Activated T-helper 17 cell treated with anti-CD3 and anti-CD28 coated beads, Interleukin-2, amount 50 U/mL, for 72 hours (primary cell): Measurements from ENCODE around the gene OR2T5. TPM values are rescaled to one million over a fixed set of nuclear protein-coding genes. Genes with fewer than 3 reads are reported as not detected.
A peak's percentile ranks its signal among the peaks of the same experiment; 100 is the strongest.
"Not testable (repeated sequence)": the region's sequence is repeated elsewhere in the genome, so short reads cannot be mapped to it uniquely, and the experiment has no call there.

Source experiments
- ATAC-seq: fragments of 150-1000 bp; cut with Tn5 transposase; replicated peaks from 2 replicates; pipeline ENCODE4 v1.10.0; 2021; ENCODE audit warnings: mild to moderate bottlenecking, moderate library complexity
- H3K27ac Mint-ChIP-seq: one replicate; pipeline ENCODE4 v1.8.0; 2022; ENCODE audit warnings: mixed read lengths
- H3K27me3 Mint-ChIP-seq: one replicate; pipeline ENCODE4 v1.8.0; 2022; ENCODE audit warnings: mixed read lengths
- H3K36me3 Mint-ChIP-seq: one replicate; pipeline ENCODE4 v1.8.0; 2022; ENCODE audit warnings: low read depth, mild to moderate bottlenecking, mixed read lengths
- H3K4me1 Mint-ChIP-seq: one replicate; pipeline ENCODE4 v1.8.0; 2022; ENCODE audit warnings: mixed read lengths
- H3K4me3 Mint-ChIP-seq: one replicate; pipeline ENCODE4 v1.8.0; 2022; ENCODE audit warnings: mild to moderate bottlenecking, mixed read lengths
- H3K9me3 Mint-ChIP-seq: one replicate; pipeline ENCODE4 v1.8.0; 2022; ENCODE audit warnings: mixed read lengths
- total RNA-seq, 2 donors: library from RNA; stranded (reverse); gene quantifications; one replicate each; pipeline ENCODE4 v1.2.3, GENCODE V29; 2022

OR2T5 gene
- total RNA-seq, 2 donors from 2014 or later: not detected

GRCh38 chr1:248472111-248472510, 16.3 kb upstream of the OR2T5 start:
- H3K9me3 Mint-ChIP-seq: peaks cover 13% of the 10 kb centered on the region
- not testable (repeated sequence) for ATAC-seq, H3K36me3 Mint-ChIP-seq, H3K4me3 Mint-ChIP-seq, H3K27ac Mint-ChIP-seq, H3K4me1 Mint-ChIP-seq, H3K27me3 Mint-ChIP-seq

GRCh38 chr1:248473051-248473450, 15.3 kb upstream of the OR2T5 start, which contains the start of gene OR2T3:
OR2T3 (plus strand) TSS chr1:248473351; CDS start chr1:248473351, 0 bp downstream.
- not testable (repeated sequence) for H3K4me1 Mint-ChIP-seq, H3K4me3 Mint-ChIP-seq, ATAC-seq, H3K27me3 Mint-ChIP-seq, H3K9me3 Mint-ChIP-seq, H3K36me3 Mint-ChIP-seq, H3K27ac Mint-ChIP-seq

DNA sequence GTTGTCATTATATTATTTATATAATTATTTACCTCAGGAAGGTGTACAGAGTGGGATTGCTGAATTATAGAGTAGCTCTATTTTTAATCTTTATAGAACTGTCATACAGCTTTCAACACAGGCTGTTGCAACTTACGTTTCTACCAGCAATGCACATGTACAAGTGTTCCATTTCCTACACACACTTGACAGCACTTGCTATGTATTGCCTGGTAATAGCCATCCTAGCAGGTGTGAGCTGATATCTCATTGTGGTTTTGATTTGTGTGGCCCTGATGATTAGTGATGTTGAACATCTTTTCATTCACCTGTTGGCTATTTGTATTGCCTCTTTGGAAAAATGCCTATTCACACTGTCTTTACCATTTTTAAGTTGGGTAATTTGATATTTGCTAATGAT, 12.7 kb upstream of the OR2T5 start:
- not testable (repeated sequence) for H3K9me3 Mint-ChIP-seq, H3K36me3 Mint-ChIP-seq, H3K4me3 Mint-ChIP-seq, H3K4me1 Mint-ChIP-seq, ATAC-seq, H3K27me3 Mint-ChIP-seq, H3K27ac Mint-ChIP-seq

GRCh38 chr1:248481686-248482579, 6.5 kb upstream of the OR2T5 start:
- Mint-ChIP-seq H3K4me3 (peak overlapping the region; percentile 79), H3K27ac (peak overlapping the region; percentile 83)
- H3K4me1 Mint-ChIP-seq, H3K9me3 Mint-ChIP-seq, H3K27me3 Mint-ChIP-seq, H3K36me3 Mint-ChIP-seq: not testable (repeated sequence)
- peak; percentile 84 for ATAC-seq

GRCh38 chr1:248496661-248497060, 8.3 kb downstream of the OR2T5 start:
- not testable (repeated sequence) for H3K36me3 Mint-ChIP-seq, H3K9me3 Mint-ChIP-seq, H3K4me1 Mint-ChIP-seq, H3K27me3 Mint-ChIP-seq, H3K27ac Mint-ChIP-seq, H3K4me3 Mint-ChIP-seq, ATAC-seq

- not testable (repeated sequence) for H3K36me3 Mint-ChIP-seq, H3K4me1 Mint-ChIP-seq, ATAC-seq, H3K4me3 Mint-ChIP-seq, H3K9me3 Mint-ChIP-seq, H3K27me3 Mint-ChIP-seq, H3K27ac Mint-ChIP-seq
Measured at GRCh38 chr1:248500305-248501035, 12.1 kb downstream of the OR2T5 start.

GRCh38 chr1:248507773-248508172, 19.4 kb downstream of the OR2T5 start, which contains the start of gene OR2G6:
OR2G6 (plus strand) TSS chr1:248508073; CDS start chr1:248521647, 13,574 bp downstream.
- not testable (repeated sequence) for H3K27me3 Mint-ChIP-seq, H3K4me1 Mint-ChIP-seq, H3K36me3 Mint-ChIP-seq, H3K27ac Mint-ChIP-seq, H3K4me3 Mint-ChIP-seq, ATAC-seq, H3K9me3 Mint-ChIP-seq

DNA sequence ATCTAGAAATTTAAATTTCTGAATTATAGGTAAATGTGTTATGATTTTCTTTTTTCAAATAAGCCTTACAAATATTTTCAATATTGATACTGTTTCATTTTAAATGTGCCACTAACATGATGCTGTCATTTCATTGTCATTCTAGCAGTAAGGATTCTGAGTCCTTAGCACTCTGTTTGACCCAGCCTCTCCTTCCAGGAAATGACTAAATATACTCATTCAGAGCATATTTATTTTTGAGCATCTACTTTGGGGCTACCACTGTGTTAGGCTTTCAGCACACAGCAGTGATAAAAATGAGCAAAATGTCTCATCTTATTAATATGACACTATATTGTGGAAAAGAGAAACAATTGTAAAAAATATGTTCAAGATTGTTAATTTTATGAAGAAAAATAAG, 21.8 kb downstream of the OR2T5 start:
- not testable (repeated sequence) for H3K4me3 Mint-ChIP-seq, H3K27me3 Mint-ChIP-seq, H3K4me1 Mint-ChIP-seq, H3K36me3 Mint-ChIP-seq, H3K27ac Mint-ChIP-seq, H3K9me3 Mint-ChIP-seq
- peak; percentile 60 for ATAC-seq

DNA sequence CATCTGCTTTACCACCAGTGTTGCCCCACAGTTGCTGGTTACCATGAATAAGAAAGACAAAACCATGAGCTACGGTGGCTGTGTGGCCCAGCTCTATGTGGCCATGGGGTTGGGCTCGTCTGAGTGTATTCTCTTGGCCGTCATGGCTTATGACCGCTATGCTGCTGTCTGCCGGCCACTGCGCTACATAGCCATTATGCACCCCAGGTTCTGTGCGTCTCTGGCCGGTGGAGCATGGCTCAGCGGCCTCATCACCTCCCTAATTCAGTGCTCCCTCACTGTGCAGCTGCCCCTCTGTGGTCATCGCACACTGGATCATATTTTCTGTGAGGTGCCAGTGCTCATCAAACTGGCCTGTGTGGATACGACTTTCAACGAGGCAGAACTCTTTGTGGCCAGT, 33.5 kb downstream of the OR2T5 start:
- Mint-ChIP-seq H3K27ac (no peak overlapping the region), H3K36me3 (no peaks in the 10 kb centered on the region), H3K4me3 (no peak overlapping the region), H3K4me1 (no peaks in the 10 kb centered on the region), H3K9me3 (peaks cover 3% of the 10 kb centered on the region), H3K27me3 (peaks cover 12% of the 10 kb centered on the region)
- no peak for ATAC-seq

DNA sequence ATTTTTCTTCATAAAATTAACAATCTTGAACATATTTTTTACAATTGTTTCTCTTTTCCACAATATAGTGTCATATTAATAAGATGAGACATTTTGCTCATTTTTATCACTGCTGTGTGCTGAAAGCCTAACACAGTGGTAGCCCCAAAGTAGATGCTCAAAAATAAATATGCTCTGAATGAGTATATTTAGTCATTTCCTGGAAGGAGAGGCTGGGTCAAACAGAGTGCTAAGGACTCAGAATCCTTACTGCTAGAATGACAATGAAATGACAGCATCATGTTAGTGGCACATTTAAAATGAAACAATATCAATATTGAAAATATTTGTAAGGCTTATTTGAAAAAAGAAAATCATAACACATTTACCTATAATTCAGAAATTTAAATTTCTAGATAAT, 49.1 kb downstream of the OR2T5 start:
- H3K27me3 Mint-ChIP-seq, H3K9me3 Mint-ChIP-seq, H3K36me3 Mint-ChIP-seq, H3K4me1 Mint-ChIP-seq, H3K4me3 Mint-ChIP-seq, H3K27ac Mint-ChIP-seq: not testable (repeated sequence)
- peak; percentile 60 for ATAC-seq

Other genes with a start within 250 kb of the OR2T5 start
- gene OR2T33, start 210.6 kb upstream of the OR2T5 start, total RNA-seq: not detected
- gene OR2T12, start 185.2 kb upstream of the OR2T5 start, total RNA-seq: not detected
- gene OR2M7, start 164.0 kb upstream of the OR2T5 start, total RNA-seq: not detected
- not detected for gene OR14C36, start 139.8 kb upstream of the OR2T5 start, total RNA-seq
- gene OR2T4, start 126.9 kb upstream of the OR2T5 start, total RNA-seq: not detected
- not detected for gene OR2T6, start 112.8 kb upstream of the OR2T5 start, total RNA-seq
- not detected for gene OR2T1, start 85.5 kb upstream of the OR2T5 start, total RNA-seq
- not detected for gene OR2T2, start 43.0 kb upstream of the OR2T5 start, total RNA-seq
- gene OR2T3, start 15.2 kb upstream of the OR2T5 start, total RNA-seq: not detected
- gene OR2G6, start 19.5 kb downstream of the OR2T5 start, total RNA-seq: not detected
- not detected for gene OR2T29, start 74.2 kb downstream of the OR2T5 start, total RNA-seq
- gene OR2T34, start 86.2 kb downstream of the OR2T5 start, total RNA-seq: not detected
- gene OR2T10, start 109.1 kb downstream of the OR2T5 start, total RNA-seq: not detected
- gene OR2T11, start 146.5 kb downstream of the OR2T5 start, total RNA-seq: not detected
- not detected for gene OR2T35, start 156.7 kb downstream of the OR2T5 start, total RNA-seq
- gene OR2T27, start 166.9 kb downstream of the OR2T5 start, total RNA-seq: not detected
- not detected for gene OR14I1, start 214.2 kb downstream of the OR2T5 start, total RNA-seq